H1 (cell line): ENCODE data around the gene C22orf39. TPM values are rescaled to one million over a fixed set of nuclear protein-coding genes. Genes with fewer than 3 reads are reported as not detected.

ENCODE experiments used
- CTCF ChIA-PET: fragments of 300-600 bp; sonication (Branson Sonifier 250); formaldehyde crosslinking; loops from one replicate; lab custom pipeline; 2021; ENCODE audit not compliant: partially characterized antibody; lab: Charles Lee
- POLR2A ChIA-PET: fragments of 300-600 bp; sonication (Branson Sonifier 250); formaldehyde crosslinking; loops from one replicate; lab custom pipeline; 2021; ENCODE audit warnings: inconsistent platforms; ENCODE audit not compliant: partially characterized antibody; lab: Charles Lee
- DNase-seq, 2 experiments: peaks; one replicate each; pipeline versions ENCODE4 v3.0.0 to v3.0.0-alpha.2; 2010 to 2022; ENCODE audit warnings: low spot score in 2 of 2, low read depth in 1 of 2, mixed read lengths in 1 of 2
- FAIRE-seq: peaks from 2 replicates; lab custom pipeline; 2011; peaks lifted over from hg19 to GRCh38; lab: Jason Lieb, UNC
- H2AFZ ChIP-seq: 2 replicates; pipeline ENCODE4 v1.8.1; 2012; ENCODE audit warnings: low read length, inconsistent platforms
- H2AK5ac ChIP-seq: 2 replicates; pipeline ENCODE4 v1.6.1; 2013; ENCODE audit warnings: low read depth, low read length
- H2BK120ac ChIP-seq: replicated peaks from 2 replicates; pipeline ENCODE3; 2013; ENCODE audit warnings: low read depth, low read length, inconsistent platforms
- H2BK12ac ChIP-seq: 2 replicates; pipeline ENCODE4 v1.6.1; 2013; ENCODE audit warnings: low read depth, low read length
- H2BK15ac ChIP-seq: 2 replicates; pipeline ENCODE4 v1.6.1; 2013; ENCODE audit warnings: low read length
- H2BK20ac ChIP-seq: 2 replicates; pipeline ENCODE4 v1.6.1; 2013; ENCODE audit warnings: low read length
- H2BK5ac ChIP-seq: 2 replicates; pipeline ENCODE4 v1.6.1; 2013; ENCODE audit warnings: low read depth, low read length
- H3K14ac ChIP-seq: 2 replicates; pipeline ENCODE4 v1.6.1; 2013; ENCODE audit warnings: inconsistent platforms; ENCODE audit not compliant: insufficient read length
- H3K18ac ChIP-seq: 2 replicates; pipeline ENCODE4 v1.6.1; 2013; ENCODE audit warnings: low read length; ENCODE audit errors: extremely low read depth
- H3K23ac ChIP-seq: 2 replicates; pipeline ENCODE4 v1.6.1; 2013; ENCODE audit warnings: inconsistent platforms; ENCODE audit not compliant: insufficient read length
- H3K23me2 ChIP-seq: 2 replicates; pipeline ENCODE4 v1.6.1; 2013; ENCODE audit warnings: low read depth, low read length
- H3K27ac ChIP-seq: 2 replicates; pipeline ENCODE4 v1.6.1; 2011; ENCODE audit warnings: low read depth, low read length, inconsistent platforms
- H3K27me3 ChIP-seq, 4 experiments: replicated peaks in 1 of 4; 1 replicate in 1 of 4; 2 replicates in 3 of 4; pipeline versions ENCODE4 v1.6.1 to v1.8.1; 2011 to 2013; ENCODE audit warnings: low read length in 3 of 4, mild to moderate bottlenecking in 3 of 4, inconsistent platforms in 2 of 4, mixed read lengths in 2 of 4, moderate library complexity in 1 of 4; ENCODE audit not compliant: control insufficient read depth in 3 of 4, insufficient read depth in 3 of 4; ENCODE audit errors: extremely low read depth in 1 of 4
- H3K36me3 ChIP-seq, 4 experiments: 2 replicates each; pipeline versions ENCODE4 v1.6.1 to v1.8.1; 2011 to 2013; ENCODE audit warnings: mild to moderate bottlenecking in 4 of 4, low read length in 3 of 4, moderate library complexity in 2 of 4, control low read depth in 1 of 4, inconsistent platforms in 1 of 4; ENCODE audit not compliant: insufficient read depth in 4 of 4, control insufficient read depth in 2 of 4
- H3K4ac ChIP-seq: replicated peaks from 2 replicates; pipeline ENCODE3; 2013; ENCODE audit warnings: low read length, low read depth, mixed read lengths, inconsistent platforms; ENCODE audit not compliant: insufficient read length
- H3K4me1 ChIP-seq, 4 experiments: replicated peaks in 1 of 4; 1 replicate in 1 of 4; 2 replicates in 3 of 4; pipeline versions ENCODE4 v1.6.1 to v1.8.1; 2011 to 2013; ENCODE audit warnings: low read length in 3 of 4, inconsistent platforms in 2 of 4, mixed read lengths in 1 of 4; ENCODE audit not compliant: insufficient read depth in 4 of 4, control insufficient read depth in 3 of 4
- H3K4me2 ChIP-seq, 2 experiments: 2 replicates each; pipeline versions ENCODE4 v1.6.1 to v1.8.1; 2011 to 2013; ENCODE audit warnings: low read depth in 2 of 2, low read length in 2 of 2, control low read depth in 1 of 2, inconsistent platforms in 1 of 2, mild to moderate bottlenecking in 1 of 2; ENCODE audit not compliant: insufficient read depth in 1 of 2
- H3K4me3 ChIP-seq, 4 experiments: fragments of 200-600, 300-600 bp in 1 of 4; sonication (generic), shearing (Covaris generic), sonication (Bioruptor Twin) in 1 of 4; 2 replicates each; pipeline versions ENCODE4 v1.5.1 to v1.8.1; 2011 to 2016; ENCODE audit warnings: low read length in 4 of 4, low read depth in 3 of 4, control low read depth in 2 of 4, inconsistent platforms in 2 of 4, mild to moderate bottlenecking in 2 of 4, mixed read lengths in 1 of 4, moderate library complexity in 1 of 4; ENCODE audit not compliant: insufficient read depth in 2 of 4; ENCODE audit errors: extremely low read depth in 1 of 4
- H3K56ac ChIP-seq: replicated peaks from 2 replicates; pipeline ENCODE3; 2013; ENCODE audit warnings: low read depth, mild to moderate bottlenecking, mixed read lengths, low read length, inconsistent platforms; ENCODE audit not compliant: insufficient read length
- H3K79me1 ChIP-seq: 2 replicates; pipeline ENCODE4 v1.6.1; 2013; ENCODE audit warnings: low read depth, low read length, control low read depth
- H3K79me2 ChIP-seq, 2 experiments: 2 replicates each; pipeline versions ENCODE4 v1.6.1 to v1.8.1; 2012 to 2013; ENCODE audit warnings: low read length in 2 of 2, mild to moderate bottlenecking in 2 of 2, inconsistent platforms in 1 of 2; ENCODE audit not compliant: insufficient read depth in 2 of 2, control insufficient read depth in 1 of 2
- H3K9ac ChIP-seq, 4 experiments: replicated peaks in 1 of 4; 1 replicate in 1 of 4; 2 replicates in 3 of 4; pipeline versions ENCODE4 v1.6.1 to v1.8.1; 2011 to 2013; ENCODE audit warnings: low read depth in 3 of 4, low read length in 3 of 4, control low read depth in 2 of 4, mild to moderate bottlenecking in 2 of 4, moderate library complexity in 2 of 4, inconsistent platforms in 1 of 4; ENCODE audit errors: extremely low read depth in 1 of 4
- H3K9me3 ChIP-seq, 2 experiments: 2 replicates each; pipeline versions ENCODE4 v1.6.1 to v1.8.1; 2012 to 2013; ENCODE audit warnings: mild to moderate bottlenecking in 2 of 2, moderate library complexity in 2 of 2, control low read depth in 1 of 2, inconsistent platforms in 1 of 2, low read depth in 1 of 2, low read length in 1 of 2, mixed read lengths in 1 of 2; ENCODE audit not compliant: insufficient read depth in 2 of 2
- H4K20me1 ChIP-seq, 2 experiments: replicated peaks in 1 of 2; 2 replicates each; pipeline versions ENCODE3 to v1.8.1; 2011 to 2013; ENCODE audit warnings: inconsistent platforms in 2 of 2, low read length in 2 of 2, mild to moderate bottlenecking in 1 of 2; ENCODE audit not compliant: insufficient read depth in 2 of 2, control insufficient read depth in 1 of 2
- H4K5ac ChIP-seq: 2 replicates; pipeline ENCODE4 v1.6.1; 2013; ENCODE audit warnings: low read length, low read depth, mixed read lengths, inconsistent platforms; ENCODE audit not compliant: insufficient read length
- H4K8ac ChIP-seq: 2 replicates; pipeline ENCODE4 v1.8.0; 2013; ENCODE audit warnings: mild to moderate bottlenecking, moderate library complexity, low read length, inconsistent platforms; ENCODE audit not compliant: insufficient read depth; ENCODE audit errors: extremely low read depth
- H4K91ac ChIP-seq: replicated peaks from 2 replicates; pipeline ENCODE3; 2013; ENCODE audit warnings: low read length, mixed read lengths, inconsistent platforms; ENCODE audit not compliant: insufficient read length
- CBX5 ChIP-seq: fragments of 300-800, 300-1000 bp; sonication (generic); IDR thresholded peaks from 2 replicates; pipeline ENCODE4 v1.7.1; 2016; ENCODE audit warnings: antibody characterized with exemption, low read length, low read depth
- CTBP2 ChIP-seq: IDR thresholded peaks from 2 replicates; pipeline ENCODE4 v1.7.0; 2011; ENCODE audit warnings: borderline replicate concordance, mild to moderate bottlenecking, moderate library complexity, mixed read lengths, low read length; ENCODE audit not compliant: insufficient read depth, insufficient read length
- EGR1 ChIP-seq: IDR thresholded peaks from 2 replicates; pipeline ENCODE4 v1.6.1; 2011; ENCODE audit warnings: low read depth, low read length, borderline replicate concordance
- PHF8 ChIP-seq: fragments of 200-600 bp; sonication (generic); conservative IDR thresholded peaks from 2 replicates; pipeline ENCODE4 v1.7.1; 2012; ENCODE audit warnings: low read depth, mild to moderate bottlenecking, inconsistent platforms, low read length, moderate library complexity
- WGBS, 2 experiments: shearing (Covaris generic) in 1 of 2; methylation state at CpG; one replicate each; pipeline versions ENCODE4 v1.1.6 to v1.1.7; 2013 to 2015; ENCODE audit warnings: low lambda C conversion rate in 2 of 2, mixed read lengths in 2 of 2, inconsistent platforms in 1 of 2, low coverage in 1 of 2, missing lambda C conversion rate in 1 of 2; ENCODE audit not compliant: insufficient replicate concordance in 2 of 2, insufficient coverage in 1 of 2, insufficient read length in 1 of 2; ENCODE audit errors: extremely low coverage in 1 of 2, missing lambda C conversion rate in 1 of 2; 5-methylcytosine and 5-hydroxymethylcytosine counted together
- polyA plus RNA-seq, 7 experiments: library from polyadenylated mRNA; depleted of rRNA in 3 of 7; stranded (reverse) in 5 of 7; unstranded in 2 of 7; fragments of >200 nt in 5 of 7; fragments of 200-250 nt in 2 of 7; gene quantifications; 1 replicate in 5 of 7; 2 replicates in 1 of 7; 4 replicates in 1 of 7; pipeline versions ENCODE4 v1.2.1 to v1.2.3, GENCODE V29; 2011 to 2013; ENCODE audit warnings: missing spikeins in 2 of 7, mixed read lengths in 2 of 7
- total RNA-seq: library from RNA; stranded (reverse); fragmentation: NEBNext Ultra II Directional; extraction: Animal tissue kit (Norgen Biotek cat#: 25700); gene quantifications from 2 replicates; pipeline ENCODE4 v1.2.1, GENCODE V29; 2021
- TF ChIP-seq, protein P1 (sequence below): IDR thresholded peaks from 2 replicates; pipeline ENCODE4 v1.6.1; 2012; ENCODE audit warnings: inconsistent platforms

C22orf39 gene
- total and polyA plus RNA-seq, 2 of the 8 experiments (the other 6 are each of a cell fraction or from before 2014, with no cell fraction given): 22.7 to 27.7 TPM

DNA sequence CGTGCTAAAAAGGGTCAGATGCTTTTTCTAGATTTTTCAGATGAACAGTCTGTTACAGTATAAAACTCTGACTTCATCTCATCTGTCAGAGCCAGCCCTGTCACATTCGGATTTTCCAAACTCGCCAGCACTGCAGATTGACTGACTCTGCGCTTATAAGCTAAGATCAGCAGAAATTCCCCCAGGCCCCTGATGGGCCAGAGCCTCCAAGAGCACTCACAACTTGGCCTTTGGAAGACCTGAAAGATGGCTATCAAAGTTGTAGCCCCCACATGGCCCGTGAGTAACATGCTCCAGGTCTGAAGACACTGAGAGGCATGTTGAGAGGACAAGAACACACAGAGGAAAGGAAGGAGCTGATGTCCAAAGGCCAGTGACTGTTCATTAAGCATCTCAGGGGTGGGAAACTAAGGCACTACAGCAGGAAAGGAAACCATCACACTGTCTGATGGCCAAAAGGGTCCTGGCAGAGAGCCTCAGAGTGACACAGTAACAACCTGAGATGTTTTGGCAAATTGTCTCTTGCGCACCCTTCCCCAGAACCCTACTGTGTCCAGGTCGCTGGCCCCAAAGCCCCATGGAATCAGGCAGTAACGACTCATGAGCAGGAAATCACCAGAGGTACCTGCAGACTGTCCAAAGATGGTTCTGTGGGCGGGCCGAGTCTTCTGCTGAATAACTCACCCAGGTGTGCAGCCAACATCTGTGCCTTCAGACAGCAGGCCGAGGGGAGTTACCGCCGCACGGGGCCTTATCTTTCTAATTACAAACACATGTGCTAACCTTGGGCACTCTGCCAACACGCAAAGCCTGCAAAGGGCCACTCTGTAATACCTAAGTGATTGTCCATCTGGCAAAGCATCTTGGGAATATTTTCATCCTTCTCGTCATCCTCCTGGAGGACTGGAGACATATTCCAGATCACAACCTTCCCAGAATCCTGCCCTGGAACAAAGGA is 39.6 kb downstream of the C22orf39 start:
- Histone ChIP-seq H2BK5ac (no peak overlapping the region), H2AK5ac (no peak overlapping the region), H4K8ac (no peak overlapping the region), H3K27me3 (no peaks in the 10 kb centered on the region), H2BK12ac (no peak overlapping the region), H2AFZ (no peak overlapping the region), H3K9ac (no peak overlapping the region), H3K23ac (no peak overlapping the region), H3K79me2 (peaks cover 9 to 25% of the 10 kb centered on the region in 2 experiments), H3K56ac (no peak overlapping the region), H3K14ac (no peak overlapping the region), H3K18ac (no peak overlapping the region), H3K23me2 (no peaks in the 10 kb centered on the region), H3K79me1 (peaks cover 11% of the 10 kb centered on the region), H2BK120ac (no peak overlapping the region), H3K27ac (no peak overlapping the region), H4K20me1 (peaks cover 8 to 27% of the 10 kb centered on the region in 2 experiments), H3K9me3 (no peaks in the 10 kb centered on the region), H4K5ac (no peak overlapping the region), H3K4me1 (no peaks in the 10 kb centered on the region; a peak in 1 of 7 replicates), H3K36me3 (peaks cover 7 to 40% (median 29%) of the 10 kb centered on the region in 4 experiments; a peak in 7 of 8 replicates), H2BK20ac (no peak overlapping the region), H4K91ac (no peak overlapping the region), H2BK15ac (no peak overlapping the region), H3K4ac (no peak overlapping the region), H3K4me2 (no peak overlapping the region), H3K4me3 (no peak overlapping the region)
- WGBS, 2 experiments: 95% methylated on average over 16 of the region's 16 CpGs; no CpG with 5 or more reads in 1 of the 2 experiments
- ChIA-PET CTCF (no interaction called here), POLR2A (interaction anchor here (1.0 to 1.5 kb wide), 2 partner anchors 13 to 39 kb away, joined by 3 to 5 read pairs; partner anchors contain the start of gene C22orf39)
- DNase-seq: no peak
- TF ChIP-seq CBX5 (no peak), EGR1 (no peak), PHF8 (no peak), CTBP2 (no peak)
- TF ChIP-seq, protein P1, sequence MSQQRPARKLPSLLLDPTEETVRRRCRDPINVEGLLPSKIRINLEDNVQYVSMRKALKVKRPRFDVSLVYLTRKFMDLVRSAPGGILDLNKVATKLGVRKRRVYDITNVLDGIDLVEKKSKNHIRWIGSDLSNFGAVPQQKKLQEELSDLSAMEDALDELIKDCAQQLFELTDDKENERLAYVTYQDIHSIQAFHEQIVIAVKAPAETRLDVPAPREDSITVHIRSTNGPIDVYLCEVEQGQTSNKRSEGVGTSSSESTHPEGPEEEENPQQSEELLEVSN: no peak
- FAIRE-seq: no peak
